ENCODE data around the gene NANOS1. TPM values are rescaled to one million over a fixed set of nuclear protein-coding genes. Genes with fewer than 3 reads are reported as not detected.

The NANOS1 gene
- polyA plus RNA-seq, 3 donors: 0.04 TPM; not detected in 2

GRCh38 chr10:119003572-119004289, 25.8 kb upstream of the NANOS1 start:
- DNase-seq: no peak
- Histone ChIP-seq H2AFZ (ENCODE audit: insufficient read depth, low read depth, low read length, poor library complexity, severe bottlenecking) (no peak overlapping the region), H3K36me3 (replicated peaks in 1 of 2; ENCODE audit: control insufficient read depth in 1 of 2, insufficient read depth in 2 of 2, low read length in 2 of 2) (no peaks in the 10 kb centered on the region), H3K4me2 (replicated peaks; ENCODE audit: extremely low read depth, low read length, poor library complexity, severe bottlenecking) (no peak overlapping the region), H3K4me1 (ENCODE audit: control insufficient read depth in 1 of 2, insufficient read depth in 2 of 2, low read length in 2 of 2) (no peaks in the 10 kb centered on the region), H3K27me3 (ENCODE audit: control insufficient read depth in 2 of 2, insufficient read depth in 2 of 2, low read length in 2 of 2) (no peaks in the 10 kb centered on the region), H4K20me1 (ENCODE audit: insufficient read depth, low read length) (no peaks in the 10 kb centered on the region), H3K79me2 (ENCODE audit: insufficient read depth, low read length) (no peaks in the 10 kb centered on the region), H3K9ac (ENCODE audit: insufficient read depth, low read length, poor library complexity, severe bottlenecking) (peak overlapping the region; percentile 8), H3K27ac (ENCODE audit: low read depth in 1 of 2, low read length in 2 of 2) (no peak overlapping the region), H3K9me3 (replicated peaks in 1 of 2; ENCODE audit: control insufficient read depth in 1 of 2, insufficient read depth in 1 of 2, low read length in 2 of 2) (no peaks in the 10 kb centered on the region), H3K4me3 (replicated peaks in 1 of 3; ENCODE audit: low read depth in 2 of 3, low read length in 3 of 3) (no peak overlapping the region)
- TF ChIP-seq, protein P1, sequence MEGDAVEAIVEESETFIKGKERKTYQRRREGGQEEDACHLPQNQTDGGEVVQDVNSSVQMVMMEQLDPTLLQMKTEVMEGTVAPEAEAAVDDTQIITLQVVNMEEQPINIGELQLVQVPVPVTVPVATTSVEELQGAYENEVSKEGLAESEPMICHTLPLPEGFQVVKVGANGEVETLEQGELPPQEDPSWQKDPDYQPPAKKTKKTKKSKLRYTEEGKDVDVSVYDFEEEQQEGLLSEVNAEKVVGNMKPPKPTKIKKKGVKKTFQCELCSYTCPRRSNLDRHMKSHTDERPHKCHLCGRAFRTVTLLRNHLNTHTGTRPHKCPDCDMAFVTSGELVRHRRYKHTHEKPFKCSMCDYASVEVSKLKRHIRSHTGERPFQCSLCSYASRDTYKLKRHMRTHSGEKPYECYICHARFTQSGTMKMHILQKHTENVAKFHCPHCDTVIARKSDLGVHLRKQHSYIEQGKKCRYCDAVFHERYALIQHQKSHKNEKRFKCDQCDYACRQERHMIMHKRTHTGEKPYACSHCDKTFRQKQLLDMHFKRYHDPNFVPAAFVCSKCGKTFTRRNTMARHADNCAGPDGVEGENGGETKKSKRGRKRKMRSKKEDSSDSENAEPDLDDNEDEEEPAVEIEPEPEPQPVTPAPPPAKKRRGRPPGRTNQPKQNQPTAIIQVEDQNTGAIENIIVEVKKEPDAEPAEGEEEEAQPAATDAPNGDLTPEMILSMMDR (IDR thresholded peaks at IDR 0.05): no peak
- Mint-ChIP-seq H3K27me3 (ENCODE audit: low read depth in 3 of 3) (peaks cover 11 to 27% (median 17%) of the 10 kb centered on the region in 3 donors), H3K4me3 (no peak overlapping the region), H3K4me1 (no peaks in the 10 kb centered on the region), H3K9me3 (peaks cover 0 to 1% (median 0%) of the 10 kb centered on the region in 7 donors), H3K36me3 (no peaks in the 10 kb centered on the region), H3K27ac (no peak overlapping the region)
- intact Hi-C loops (cut with micrococcal nuclease): no loop called here
- WGBS (ENCODE audit: insufficient coverage): 78% methylated on average over 6 of the region's 7 CpGs

DNA sequence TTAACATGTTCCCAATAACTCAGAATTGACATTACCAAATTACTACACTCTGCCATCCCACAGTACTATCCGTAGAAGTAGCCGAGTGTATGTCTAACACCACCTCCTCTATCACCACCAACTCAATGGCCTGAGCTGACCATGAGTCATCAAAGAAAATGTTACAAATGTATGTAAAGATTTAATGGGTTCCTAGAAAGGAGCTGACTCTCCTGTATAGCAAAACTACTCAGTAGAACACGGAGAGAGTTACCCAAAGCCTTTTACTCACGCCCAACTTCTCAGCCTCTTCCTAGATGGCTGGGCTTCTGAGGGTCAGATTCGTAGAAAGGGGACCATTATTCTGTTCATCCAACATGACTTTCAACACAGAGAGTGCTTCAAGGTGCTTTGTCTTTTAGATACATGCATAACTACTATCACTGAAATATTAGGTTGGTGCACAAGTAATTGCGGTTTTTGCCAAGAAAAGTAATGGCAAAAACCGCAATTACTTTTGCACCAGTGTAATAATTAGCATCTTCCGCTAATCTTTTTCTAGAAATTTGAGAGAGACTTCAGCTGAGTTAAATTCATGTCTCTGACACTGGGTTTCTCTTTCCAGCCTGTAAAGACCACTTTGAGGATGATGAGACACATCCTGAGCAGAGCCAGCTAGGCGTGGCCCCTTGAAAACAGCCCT, 24.0 kb upstream of the NANOS1 start:
- 100% methylated on average over 3 of the region's 9 CpGs for WGBS (ENCODE audit: insufficient coverage)
- Histone ChIP-seq H3K36me3 (replicated peaks in 1 of 2; ENCODE audit: control insufficient read depth in 1 of 2, insufficient read depth in 2 of 2, low read length in 2 of 2) (no peaks in the 10 kb centered on the region), H4K20me1 (ENCODE audit: insufficient read depth, low read length) (no peaks in the 10 kb centered on the region), H3K4me1 (ENCODE audit: control insufficient read depth in 1 of 2, insufficient read depth in 2 of 2, low read length in 2 of 2) (no peaks in the 10 kb centered on the region), H3K4me2 (replicated peaks; ENCODE audit: extremely low read depth, low read length, poor library complexity, severe bottlenecking) (no peak overlapping the region), H3K79me2 (ENCODE audit: insufficient read depth, low read length) (no peaks in the 10 kb centered on the region), H3K4me3 (replicated peaks in 1 of 3; ENCODE audit: low read depth in 2 of 3, low read length in 3 of 3) (no peak overlapping the region), H3K27ac (ENCODE audit: low read depth in 1 of 2, low read length in 2 of 2) (no peak overlapping the region), H3K9me3 (replicated peaks in 1 of 2; ENCODE audit: control insufficient read depth in 1 of 2, insufficient read depth in 1 of 2, low read length in 2 of 2) (no peaks in the 10 kb centered on the region), H3K27me3 (ENCODE audit: control insufficient read depth in 2 of 2, insufficient read depth in 2 of 2, low read length in 2 of 2) (no peaks in the 10 kb centered on the region), H3K9ac (ENCODE audit: insufficient read depth, low read length, poor library complexity, severe bottlenecking) (no peak overlapping the region), H2AFZ (ENCODE audit: insufficient read depth, low read depth, low read length, poor library complexity, severe bottlenecking) (no peak overlapping the region)
- intact Hi-C loops (cut with micrococcal nuclease): no loop called here
- H3K4me3 Mint-ChIP-seq: no peak overlapping the region
- no peak overlapping the region for H3K27ac Mint-ChIP-seq
- TF ChIP-seq, protein P1 (IDR thresholded peaks at IDR 0.05): no peak
- H3K27me3 Mint-ChIP-seq (ENCODE audit: low read depth in 3 of 3): peaks cover 12 to 25% (median 13%) of the 10 kb centered on the region in 3 donors
- no peaks in the 10 kb centered on the region for H3K36me3 Mint-ChIP-seq
- H3K9me3 Mint-ChIP-seq: peaks cover 0 to 3% (median 0%) of the 10 kb centered on the region in 7 donors
- H3K4me1 Mint-ChIP-seq: no peaks in the 10 kb centered on the region
- no peak for DNase-seq
